Colonic mucosa (tissue), 4 donors: ENCODE results near the gene UTP11. TPM values are rescaled to one million over a fixed set of nuclear protein-coding genes. Genes with fewer than 3 reads are reported as not detected.

Experiments
- DNase-seq: peaks from one replicate; pipeline ENCODE4 v3.0.0-alpha.2; 2020
- H3K27ac ChIP-seq: fragments of 200-600 bp; one replicate; pipeline ENCODE4 v1.8.0; 2021
- H3K27me3 ChIP-seq: fragments of 200-600 bp; one replicate; pipeline ENCODE4 v1.8.0; 2021
- H3K36me3 ChIP-seq: fragments of 200-600 bp; one replicate; pipeline ENCODE4 v1.8.0; 2021
- H3K4me1 ChIP-seq: fragments of 200-600 bp; one replicate; pipeline ENCODE4 v1.8.0; 2021; ENCODE audit warnings: mild to moderate bottlenecking
- H3K4me3 ChIP-seq: fragments of 200-600 bp; one replicate; pipeline ENCODE4 v1.8.0; 2021
- H3K9ac ChIP-seq, 2 donors: one replicate each; pipeline ENCODE4 v1.7.0; 2013; ENCODE audit warnings: control low read depth in 2 of 2, low read depth in 2 of 2, low read length in 2 of 2
- H3K9me3 ChIP-seq: fragments of 200-600 bp; one replicate; pipeline ENCODE4 v1.8.0; 2021
- intact Hi-C: fragments of 100-400 bp; cut with DNase I; formaldehyde crosslinking; loops from one replicate; pipeline ENCODE4 v1.14.1; 2022
- total RNA-seq, 2 donors: library from RNA; stranded (reverse); fragmentation: NEBNext Ultra II Directional in 1 of 2; extraction: Animal tissue kit (Norgen Biotek cat#: 25700) in 1 of 2; gene quantifications; one replicate each; pipeline ENCODE4 v1.2.1, GENCODE V29; 2021
- TF ChIP-seq, protein P1 (sequence below): fragments of 200-600 bp; IDR thresholded peaks from one replicate; pipeline ENCODE4 v1.8.0; 2022; ENCODE audit warnings: antibody characterized with exemption, mild to moderate bottlenecking
- donor health status: healthy.
- donor health status: DM: no; HTN: no; CAD: no.
- donor health status: DM: no; HTN: no; CAD: no.

UTP11 gene
- total RNA-seq, 2 donors from 2014 or later: 18.4 to 25.6 TPM

DNA sequence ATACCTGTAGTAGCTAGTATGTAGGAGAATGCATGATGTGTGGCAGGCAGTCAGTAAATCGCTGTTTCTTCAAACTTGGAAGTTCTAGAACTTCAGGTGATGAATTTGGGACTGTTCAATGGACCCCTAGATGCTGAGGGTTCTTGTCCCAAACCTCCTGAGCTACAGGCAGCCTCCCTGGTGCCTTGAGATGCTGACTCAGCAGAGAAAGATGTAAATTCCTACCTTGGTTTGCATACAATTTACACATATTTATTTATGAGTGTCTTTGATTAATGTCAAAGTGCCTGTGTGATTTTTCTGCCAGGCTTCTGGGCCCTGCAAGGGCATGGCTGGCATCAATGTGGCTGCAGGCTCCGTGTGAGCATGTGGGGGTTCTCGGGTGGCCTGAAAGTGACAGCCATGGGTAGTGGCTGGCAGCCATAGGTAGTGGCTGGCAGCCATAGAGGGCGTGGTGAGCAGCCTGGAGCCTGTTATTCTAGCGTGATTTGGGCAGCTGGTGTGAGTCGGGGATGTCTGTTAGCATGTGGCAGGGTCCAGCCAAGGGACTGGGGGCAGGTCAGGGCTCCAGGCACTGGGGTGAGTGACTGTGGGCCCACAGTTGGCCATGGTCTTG, 47.2 kb downstream of the UTP11 start:
- H3K27me3 ChIP-seq: no peaks in the 10 kb centered on the region
- H3K27ac ChIP-seq: no peak overlapping the region
- H3K9me3 ChIP-seq: no peaks in the 10 kb centered on the region
- intact Hi-C loops: no loop called here
- H3K36me3 ChIP-seq: no peaks in the 10 kb centered on the region
- no peak overlapping the region for H3K4me3 ChIP-seq
- no peak for DNase-seq
- TF ChIP-seq, protein P1, sequence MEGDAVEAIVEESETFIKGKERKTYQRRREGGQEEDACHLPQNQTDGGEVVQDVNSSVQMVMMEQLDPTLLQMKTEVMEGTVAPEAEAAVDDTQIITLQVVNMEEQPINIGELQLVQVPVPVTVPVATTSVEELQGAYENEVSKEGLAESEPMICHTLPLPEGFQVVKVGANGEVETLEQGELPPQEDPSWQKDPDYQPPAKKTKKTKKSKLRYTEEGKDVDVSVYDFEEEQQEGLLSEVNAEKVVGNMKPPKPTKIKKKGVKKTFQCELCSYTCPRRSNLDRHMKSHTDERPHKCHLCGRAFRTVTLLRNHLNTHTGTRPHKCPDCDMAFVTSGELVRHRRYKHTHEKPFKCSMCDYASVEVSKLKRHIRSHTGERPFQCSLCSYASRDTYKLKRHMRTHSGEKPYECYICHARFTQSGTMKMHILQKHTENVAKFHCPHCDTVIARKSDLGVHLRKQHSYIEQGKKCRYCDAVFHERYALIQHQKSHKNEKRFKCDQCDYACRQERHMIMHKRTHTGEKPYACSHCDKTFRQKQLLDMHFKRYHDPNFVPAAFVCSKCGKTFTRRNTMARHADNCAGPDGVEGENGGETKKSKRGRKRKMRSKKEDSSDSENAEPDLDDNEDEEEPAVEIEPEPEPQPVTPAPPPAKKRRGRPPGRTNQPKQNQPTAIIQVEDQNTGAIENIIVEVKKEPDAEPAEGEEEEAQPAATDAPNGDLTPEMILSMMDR: no peak
- H3K9ac ChIP-seq: no peak overlapping the region
- H3K4me1 ChIP-seq: no peaks in the 10 kb centered on the region

GRCh38 chr1:38060498-38060897, 48.0 kb downstream of the UTP11 start:
- TF ChIP-seq, protein P1: no peak
- H3K9ac ChIP-seq: no peak overlapping the region
- H3K36me3 ChIP-seq: no peaks in the 10 kb centered on the region
- intact Hi-C loops: no loop called here
- no peak overlapping the region for H3K27ac ChIP-seq
- no peaks in the 10 kb centered on the region for H3K9me3 ChIP-seq
- no peak for DNase-seq
- H3K4me1 ChIP-seq: no peaks in the 10 kb centered on the region
- no peak overlapping the region for H3K4me3 ChIP-seq
- no peaks in the 10 kb centered on the region for H3K27me3 ChIP-seq

- TF ChIP-seq, protein P1: no peak
- no peaks in the 10 kb centered on the region for H3K4me1 ChIP-seq
- no peaks in the 10 kb centered on the region for H3K9me3 ChIP-seq
- H3K27ac ChIP-seq: no peak overlapping the region
- H3K4me3 ChIP-seq: no peak overlapping the region
- no peaks in the 10 kb centered on the region for H3K36me3 ChIP-seq
- H3K9ac ChIP-seq: no peak overlapping the region
- intact Hi-C loops: no loop called here
- no peak for DNase-seq
- no peaks in the 10 kb centered on the region for H3K27me3 ChIP-seq
Observed at GRCh38 chr1:38061290-38061689, 48.8 kb downstream of the UTP11 start.

- no peak for DNase-seq
- H3K4me3 ChIP-seq: no peak overlapping the region
- no peak overlapping the region for H3K27ac ChIP-seq
- H3K27me3 ChIP-seq: no peaks in the 10 kb centered on the region
- TF ChIP-seq, protein P1: no peak
- no peaks in the 10 kb centered on the region for H3K36me3 ChIP-seq
- H3K9ac ChIP-seq: no peak overlapping the region
- H3K4me1 ChIP-seq: no peaks in the 10 kb centered on the region
- H3K9me3 ChIP-seq: no peaks in the 10 kb centered on the region
- intact Hi-C loops: no loop called here
Observed at GRCh38 chr1:38061883-38062328, 49.4 kb downstream of the UTP11 start.

DNA sequence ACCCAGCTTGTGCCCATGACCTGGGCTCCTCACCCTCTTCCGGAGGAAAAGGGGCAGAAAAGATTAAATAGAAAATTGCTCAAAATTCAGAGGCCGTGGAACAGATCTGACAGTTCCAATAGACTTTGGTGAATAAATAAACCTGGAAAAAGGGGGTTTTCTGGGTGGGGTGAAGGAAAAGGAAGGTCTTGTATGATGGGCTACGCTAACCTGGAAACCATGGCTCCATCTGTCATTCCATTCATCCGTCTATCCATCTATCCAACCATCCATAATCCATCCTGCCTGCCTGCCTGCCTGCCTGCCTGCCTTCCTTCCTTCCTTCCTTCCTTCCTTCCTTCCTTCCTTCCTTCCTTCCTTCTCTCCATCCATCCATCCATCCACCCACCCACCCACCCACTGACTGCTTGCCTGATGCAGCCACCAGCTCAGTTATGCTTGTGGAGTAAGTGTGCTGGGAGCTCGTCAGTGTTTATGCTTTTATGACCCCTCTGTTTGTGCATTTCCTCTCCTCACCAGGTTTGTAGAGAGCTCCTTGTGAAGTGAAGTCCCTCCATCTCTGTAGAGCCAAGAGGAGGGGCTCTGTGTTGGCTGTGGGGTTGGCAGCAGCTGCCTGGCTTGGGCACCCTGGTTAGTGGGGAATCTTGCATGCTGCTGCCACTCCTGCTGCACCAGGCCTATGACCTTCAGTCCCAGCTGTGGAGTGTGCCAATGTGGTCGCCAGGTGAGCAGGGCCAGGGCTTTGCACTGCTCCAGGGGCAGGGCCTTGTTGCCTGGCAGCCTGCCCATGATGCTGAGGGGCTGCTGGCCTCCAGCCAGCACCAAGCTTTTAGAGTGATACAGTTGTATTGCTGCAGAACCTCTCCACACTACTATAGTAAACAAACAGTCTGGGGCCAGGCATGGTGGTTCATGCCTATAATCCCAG, 50.1 kb downstream of the UTP11 start:
- no peaks in the 10 kb centered on the region for H3K9me3 ChIP-seq
- no peak for DNase-seq
- no peaks in the 10 kb centered on the region for H3K4me1 ChIP-seq
- intact Hi-C loops: no loop called here
- H3K9ac ChIP-seq: no peak overlapping the region
- no peak overlapping the region for H3K27ac ChIP-seq
- H3K27me3 ChIP-seq: no peaks in the 10 kb centered on the region
- no peaks in the 10 kb centered on the region for H3K36me3 ChIP-seq
- H3K4me3 ChIP-seq: no peak overlapping the region
- TF ChIP-seq, protein P1: no peak
